ENCODE data around the gene INAFM2. TPM values are rescaled to one million over a fixed set of nuclear protein-coding genes. Genes with fewer than 3 reads are reported as not detected.

INAFM2 gene
- polyA plus RNA-seq, 1 donor from 2014 or later, result 14.8 TPM

- Histone ChIP-seq H3K36me3 (ENCODE audit: insufficient read depth, low read length) (no peaks in the 10 kb centered on the region), H3K27ac (ENCODE audit: low read length) (no peak overlapping the region), H3K27me3 (ENCODE audit: insufficient read depth, low read depth, low read length) (no peaks in the 10 kb centered on the region), H3F3A (ENCODE audit: insufficient read depth, low read length, poor library complexity, severe bottlenecking) (no peaks in the 10 kb centered on the region), H3K4me2 (ENCODE audit: low read length) (no peak overlapping the region), H3K9me2 (ENCODE audit: insufficient read depth, low read length) (no peaks in the 10 kb centered on the region), H2AFZ (ENCODE audit: low read depth, low read length) (no peak overlapping the region), H3K9me3 (ENCODE audit: low read length) (no peaks in the 10 kb centered on the region), H3K79me2 (replicated peaks; ENCODE audit: insufficient read depth, low read length) (no peaks in the 10 kb centered on the region), H3K9ac (ENCODE audit: low read length) (no peak overlapping the region), H4K20me1 (ENCODE audit: insufficient read depth) (no peaks in the 10 kb centered on the region), H3K4me3 (ENCODE audit: low read length) (no peak overlapping the region)
- TF ChIP-seq EP300 (conservative IDR thresholded peaks at IDR 0.05; ENCODE audit: poor library complexity, severe bottlenecking), result no peak
- no peak for TF ChIP-seq EZH2 (IDR thresholded peaks at IDR 0.05; ENCODE audit: borderline replicate concordance, insufficient read depth, low read length, poor library complexity, severe bottlenecking)
- no peak for TF ChIP-seq REST (IDR thresholded peaks at IDR 0.05; ENCODE audit: borderline replicate concordance)
- no peak for TF ChIP-seq POLR2AphosphoS5 (IDR thresholded peaks at IDR 0.05)
- no peak for TF ChIP-seq SMC3 (conservative IDR thresholded peaks at IDR 0.05; ENCODE audit: poor library complexity)
Observed at GRCh38 chr15:40303576-40303975, 19.9 kb upstream of the INAFM2 start.

- Histone ChIP-seq H3K4me3 (ENCODE audit: low read length) (no peak overlapping the region), H3K4me2 (ENCODE audit: low read length) (no peak overlapping the region), H3K27ac (ENCODE audit: low read length) (no peak overlapping the region), H3K9me3 (ENCODE audit: low read length) (no peaks in the 10 kb centered on the region), H3K36me3 (ENCODE audit: insufficient read depth, low read length) (no peaks in the 10 kb centered on the region), H3K27me3 (ENCODE audit: insufficient read depth, low read depth, low read length) (no peaks in the 10 kb centered on the region), H3F3A (ENCODE audit: insufficient read depth, low read length, poor library complexity, severe bottlenecking) (no peaks in the 10 kb centered on the region), H3K9me2 (ENCODE audit: insufficient read depth, low read length) (no peaks in the 10 kb centered on the region), H2AFZ (ENCODE audit: low read depth, low read length) (no peak overlapping the region), H4K20me1 (ENCODE audit: insufficient read depth) (no peaks in the 10 kb centered on the region), H3K9ac (ENCODE audit: low read length) (no peak overlapping the region), H3K79me2 (replicated peaks; ENCODE audit: insufficient read depth, low read length) (no peaks in the 10 kb centered on the region)
- TF ChIP-seq SMC3 (conservative IDR thresholded peaks at IDR 0.05; ENCODE audit: poor library complexity), result no peak
- TF ChIP-seq TAF1 (IDR thresholded peaks at IDR 0.05; ENCODE audit: low read depth), result no peak
- no peak for TF ChIP-seq EZH2 (IDR thresholded peaks at IDR 0.05; ENCODE audit: borderline replicate concordance, insufficient read depth, low read length, poor library complexity, severe bottlenecking)
- no peak for TF ChIP-seq MXI1 (conservative IDR thresholded peaks at IDR 0.05; ENCODE audit: poor library complexity, severe bottlenecking)
- TF ChIP-seq CTCF (IDR thresholded peaks at IDR 0.05; ENCODE audit: poor library complexity, severe bottlenecking), result no peak
- TF ChIP-seq POLR2AphosphoS5 (IDR thresholded peaks at IDR 0.05), result no peak
- no peak for TF ChIP-seq EP300 (conservative IDR thresholded peaks at IDR 0.05; ENCODE audit: poor library complexity, severe bottlenecking)
- TF ChIP-seq RAD21 (conservative IDR thresholded peaks at IDR 0.05), result no peak
- no peak for TF ChIP-seq REST (IDR thresholded peaks at IDR 0.05; ENCODE audit: borderline replicate concordance)
Observed at GRCh38 chr15:40305281-40305680, 18.2 kb upstream of the INAFM2 start.
